PC-3 (cell line): ENCODE data around the gene EEIG2.

ENCODE experiments used
- EZH2phosphoT487 ChIP-seq: fragments of 300-600 bp; sonication (generic); IDR thresholded peaks from 2 replicates; pipeline ENCODE4 v1.6.1; 2018; ENCODE audit warnings: mild to moderate bottlenecking, antibody characterized with exemption, low read length, borderline replicate concordance
- TF ChIP-seq, protein P1 (sequence below): fragments of 300-600 bp; sonication (generic); conservative IDR thresholded peaks from 2 replicates; pipeline ENCODE4 v1.5.1; 2017; ENCODE audit warnings: antibody characterized with exemption, low read depth, mild to moderate bottlenecking, low read length

DNA sequence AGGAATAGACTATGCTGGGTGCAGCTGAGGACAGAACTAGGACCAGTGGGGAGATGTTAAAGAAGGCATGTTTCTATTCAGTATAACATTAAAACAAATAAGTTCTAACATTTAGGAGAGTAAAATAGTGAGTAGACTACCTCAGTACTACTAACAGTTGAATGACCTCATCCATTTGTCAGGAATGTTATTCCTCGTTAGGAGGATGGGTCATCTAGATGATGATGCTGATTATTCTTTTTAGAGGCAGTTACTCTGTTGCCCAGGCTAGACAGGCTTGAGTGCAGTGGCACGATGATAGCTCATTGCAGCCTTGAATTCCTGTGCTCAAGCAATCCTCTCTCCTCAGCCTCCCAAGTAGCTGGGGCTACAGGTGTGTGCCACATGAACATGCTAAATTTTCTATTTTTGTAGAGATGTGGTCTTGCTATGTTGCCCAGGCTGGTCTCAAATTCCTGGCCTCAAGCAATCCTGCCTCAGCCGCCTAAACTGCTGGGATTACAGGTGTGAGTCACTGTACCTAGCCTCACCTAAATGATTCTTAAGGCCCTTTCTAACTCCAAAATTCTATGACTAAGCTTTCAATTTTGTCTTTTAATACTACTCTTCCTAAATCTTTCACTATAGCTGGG lies 9.3 kb downstream of the EEIG2 start:
- TF ChIP-seq, protein P1, sequence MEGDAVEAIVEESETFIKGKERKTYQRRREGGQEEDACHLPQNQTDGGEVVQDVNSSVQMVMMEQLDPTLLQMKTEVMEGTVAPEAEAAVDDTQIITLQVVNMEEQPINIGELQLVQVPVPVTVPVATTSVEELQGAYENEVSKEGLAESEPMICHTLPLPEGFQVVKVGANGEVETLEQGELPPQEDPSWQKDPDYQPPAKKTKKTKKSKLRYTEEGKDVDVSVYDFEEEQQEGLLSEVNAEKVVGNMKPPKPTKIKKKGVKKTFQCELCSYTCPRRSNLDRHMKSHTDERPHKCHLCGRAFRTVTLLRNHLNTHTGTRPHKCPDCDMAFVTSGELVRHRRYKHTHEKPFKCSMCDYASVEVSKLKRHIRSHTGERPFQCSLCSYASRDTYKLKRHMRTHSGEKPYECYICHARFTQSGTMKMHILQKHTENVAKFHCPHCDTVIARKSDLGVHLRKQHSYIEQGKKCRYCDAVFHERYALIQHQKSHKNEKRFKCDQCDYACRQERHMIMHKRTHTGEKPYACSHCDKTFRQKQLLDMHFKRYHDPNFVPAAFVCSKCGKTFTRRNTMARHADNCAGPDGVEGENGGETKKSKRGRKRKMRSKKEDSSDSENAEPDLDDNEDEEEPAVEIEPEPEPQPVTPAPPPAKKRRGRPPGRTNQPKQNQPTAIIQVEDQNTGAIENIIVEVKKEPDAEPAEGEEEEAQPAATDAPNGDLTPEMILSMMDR: no peak
- no peak for TF ChIP-seq EZH2phosphoT487
